IMR-90 (cell line): ENCODE results near the gene CASZ1. TPM values are rescaled to one million over a fixed set of nuclear protein-coding genes. Genes with fewer than 3 reads are reported as not detected.

Experiments
- CTCF ChIP-seq: conservative IDR thresholded peaks from 2 replicates; pipeline ENCODE4 v1.5.1; 2012; ENCODE audit warnings: mild to moderate bottlenecking, low read depth, low read length, improper control_type of control experiment
- NFE2L2 ChIP-seq: fragments of 150-350 bp; IDR thresholded peaks from 2 replicates; pipeline ENCODE4 v1.6.1; 2016; ENCODE audit warnings: low read depth, mild to moderate bottlenecking, low read length
- polyA plus RNA-seq, 3 experiments: library from polyadenylated mRNA; depleted of rRNA; stranded (reverse); fragments of >200 nt; gene quantifications; 2 replicates each; pipeline ENCODE4 v1.2.3, GENCODE V29; 2012; ENCODE audit warnings: low replicate concordance in 1 of 3
- total RNA-seq: library from RNA; depleted of rRNA; stranded (reverse); fragments of >200 nt; gene quantifications from 2 replicates; pipeline ENCODE4 v1.2.3, GENCODE V29; 2012

The CASZ1 gene
- total and polyA plus RNA-seq, 2 of the 4 experiments (the other 2 are of a cell fraction) = 0.18 to 0.24 TPM

GRCh38 chr1:10597492-10598388 lies 198.7 kb downstream of the CASZ1 start (continued):
- TF ChIP-seq CTCF = no peak
- no peak for TF ChIP-seq NFE2L2
